Trophoblast cell (in vitro differentiated cells and primary cell): ENCODE measurements around the gene PAIP1.

ENCODE experiments used
- DNase-seq, 2 donors: peaks; one replicate each; pipeline ENCODE4 v3.0.0-alpha.2; 2016
- H2AFZ ChIP-seq: 2 replicates; pipeline ENCODE4 v1.6.1; 2013; ENCODE audit warnings: low read length, moderate library complexity, mild to moderate bottlenecking; ENCODE audit not compliant: insufficient read depth, poor library complexity
- H2AK5ac ChIP-seq: 2 replicates; pipeline ENCODE4 v1.6.1; 2013; ENCODE audit warnings: mild to moderate bottlenecking, low read length
- H2BK120ac ChIP-seq: 2 replicates; pipeline ENCODE4 v1.6.1; 2013; ENCODE audit warnings: low read length, mild to moderate bottlenecking, moderate library complexity; ENCODE audit not compliant: insufficient read depth, poor library complexity
- H2BK12ac ChIP-seq: 2 replicates; pipeline ENCODE4 v1.6.1; 2013; ENCODE audit warnings: mild to moderate bottlenecking, low read length, moderate library complexity
- H2BK5ac ChIP-seq: 2 replicates; pipeline ENCODE4 v1.6.1; 2013; ENCODE audit warnings: low read length, low read depth, moderate library complexity, mild to moderate bottlenecking; ENCODE audit not compliant: poor library complexity
- H3K14ac ChIP-seq: 2 replicates; pipeline ENCODE4 v1.6.1; 2013; ENCODE audit warnings: mild to moderate bottlenecking, low read length
- H3K18ac ChIP-seq: 2 replicates; pipeline ENCODE4 v1.6.1; 2013; ENCODE audit warnings: mild to moderate bottlenecking, low read length
- H3K23ac ChIP-seq: 2 replicates; pipeline ENCODE4 v1.6.1; 2013; ENCODE audit warnings: low read length
- H3K27ac ChIP-seq: 2 replicates; pipeline ENCODE4 v1.5.1; 2013; ENCODE audit warnings: low read depth, mild to moderate bottlenecking, inconsistent platforms, low read length, moderate library complexity
- H3K27me3 ChIP-seq: 2 replicates; pipeline ENCODE4 v1.6.1; 2013; ENCODE audit warnings: inconsistent platforms, mild to moderate bottlenecking, low read length, moderate library complexity; ENCODE audit not compliant: insufficient read depth
- H3K36me3 ChIP-seq, 2 experiments: 1 replicate in 1 of 2; 2 replicates in 1 of 2; pipeline ENCODE4 v1.6.1; 2013; ENCODE audit warnings: low read length in 2 of 2, mild to moderate bottlenecking in 2 of 2, moderate library complexity in 1 of 2; ENCODE audit not compliant: insufficient read depth in 2 of 2, control insufficient read depth in 1 of 2
- H3K4ac ChIP-seq: 2 replicates; pipeline ENCODE4 v1.6.1; 2013; ENCODE audit warnings: low read depth, mild to moderate bottlenecking, low read length, moderate library complexity
- H3K4me1 ChIP-seq, 2 experiments: 1 replicate in 1 of 2; 2 replicates in 1 of 2; pipeline ENCODE4 v1.6.1; 2013; ENCODE audit warnings: low read length in 2 of 2, mild to moderate bottlenecking in 2 of 2, moderate library complexity in 1 of 2; ENCODE audit not compliant: insufficient read depth in 2 of 2, control insufficient read depth in 1 of 2
- H3K4me2 ChIP-seq: 2 replicates; pipeline ENCODE4 v1.6.1; 2013; ENCODE audit warnings: inconsistent platforms, mild to moderate bottlenecking, low read length, moderate library complexity
- H3K4me3 ChIP-seq: 2 replicates; pipeline ENCODE4 v1.5.1; 2013; ENCODE audit warnings: mild to moderate bottlenecking, low read depth, low read length, inconsistent platforms
- H3K79me1 ChIP-seq: one replicate; pipeline ENCODE4 v1.6.1; 2013; ENCODE audit warnings: low read length
- H3K79me2 ChIP-seq: 2 replicates; pipeline ENCODE4 v1.6.1; 2013; ENCODE audit warnings: low read length, mild to moderate bottlenecking; ENCODE audit not compliant: control insufficient read depth, insufficient read depth, poor library complexity
- H3K9ac ChIP-seq: 2 replicates; pipeline ENCODE4 v1.6.1; 2013; ENCODE audit warnings: mild to moderate bottlenecking, low read length
- H3K9me3 ChIP-seq: 2 replicates; pipeline ENCODE4 v1.6.1; 2013; ENCODE audit warnings: low read depth, mild to moderate bottlenecking, control low read depth, inconsistent platforms, low read length; ENCODE audit not compliant: insufficient read depth
- H4K12ac ChIP-seq: 2 replicates; pipeline ENCODE4 v1.6.1; 2013; ENCODE audit warnings: low read depth, mild to moderate bottlenecking, low read length, moderate library complexity
- H4K8ac ChIP-seq: 2 replicates; pipeline ENCODE4 v1.6.1; 2013; ENCODE audit warnings: low read depth, mild to moderate bottlenecking, low read length, moderate library complexity
- H4K91ac ChIP-seq: one replicate; pipeline ENCODE4 v1.6.1; 2013; ENCODE audit warnings: low read depth, mild to moderate bottlenecking, low read length, moderate library complexity
- WGBS: extraction: QIAGEN DNeasy Blood & Tissue Kit; methylation state at CpG from one replicate; pipeline ENCODE4 v1.1.7; 2013; ENCODE audit warnings: missing lambda C conversion rate; ENCODE audit not compliant: insufficient read length, insufficient coverage; ENCODE audit errors: extremely low coverage; 5-methylcytosine and 5-hydroxymethylcytosine counted together

The PAIP1 gene

GRCh38 chr5:43497311-43498104 lies 59.4 kb downstream of the PAIP1 start:
- Histone ChIP-seq H3K23ac (no peak overlapping the region), H2BK12ac (no peak overlapping the region), H3K9ac (no peak overlapping the region), H2BK5ac (no peak overlapping the region), H4K91ac (no peak overlapping the region), H3K27me3 (no peaks in the 10 kb centered on the region), H3K4me1 (no peaks in the 10 kb centered on the region), H4K8ac (no peak overlapping the region), H3K79me1 (no peaks in the 10 kb centered on the region), H3K4me3 (no peak overlapping the region), H2AK5ac (no peak overlapping the region), H3K36me3 (no peaks in the 10 kb centered on the region), H3K79me2 (no peaks in the 10 kb centered on the region), H2BK120ac (no peak overlapping the region), H3K14ac (no peak overlapping the region), H4K12ac (no peak overlapping the region), H2AFZ (no peak overlapping the region), H3K4ac (no peak overlapping the region), H3K4me2 (no peak overlapping the region), H3K9me3 (no peaks in the 10 kb centered on the region), H3K27ac (no peak overlapping the region), H3K18ac (no peak overlapping the region)
- WGBS = no CpG with 5 or more reads among the region's 5 CpGs
- DNase-seq = peak in 1 of 2 donors; percentile 11

- WGBS = no CpG with 5 or more reads among the region's 1 CpG
- no peak for DNase-seq
- H3K36me3 ChIP-seq = peaks cover 0 to under 1% of the 10 kb centered on the region in 2 experiments
- no peak overlapping the region for H3K27ac ChIP-seq
- no peak overlapping the region for H2BK120ac ChIP-seq
- no peaks in the 10 kb centered on the region for H3K79me2 ChIP-seq
- no peak overlapping the region for H3K4me2 ChIP-seq
- H2AK5ac ChIP-seq = no peak overlapping the region
- no peaks in the 10 kb centered on the region for H3K79me1 ChIP-seq
- no peaks in the 10 kb centered on the region for H3K4me1 ChIP-seq
- no peaks in the 10 kb centered on the region for H3K27me3 ChIP-seq
- H4K8ac ChIP-seq = no peak overlapping the region
- H3K4ac ChIP-seq = no peak overlapping the region
- H3K4me3 ChIP-seq = no peak overlapping the region
- no peak overlapping the region for H2AFZ ChIP-seq
- no peaks in the 10 kb centered on the region for H3K9me3 ChIP-seq
- H2BK5ac ChIP-seq = no peak overlapping the region
- no peak overlapping the region for H3K9ac ChIP-seq
- H4K12ac ChIP-seq = no peak overlapping the region
- no peak overlapping the region for H2BK12ac ChIP-seq
- H4K91ac ChIP-seq = no peak overlapping the region
- no peak overlapping the region for H3K23ac ChIP-seq
- no peak overlapping the region for H3K14ac ChIP-seq
- no peak overlapping the region for H3K18ac ChIP-seq
These were observed 65.6 kb downstream of the PAIP1 start for GRCh38 chr5:43491326-43491725.

- Histone ChIP-seq H3K14ac (no peak overlapping the region), H3K27ac (no peak overlapping the region), H2BK120ac (no peak overlapping the region), H2BK12ac (no peak overlapping the region), H3K4me3 (no peak overlapping the region), H2AFZ (no peak overlapping the region), H4K12ac (no peak overlapping the region), H3K27me3 (no peaks in the 10 kb centered on the region), H3K23ac (no peak overlapping the region), H3K79me1 (peaks cover 9% of the 10 kb centered on the region), H3K4me1 (peaks cover 0 to 3% of the 10 kb centered on the region in 2 experiments), H2BK5ac (no peak overlapping the region), H3K9ac (no peak overlapping the region), H3K79me2 (peaks cover 5% of the 10 kb centered on the region), H3K4ac (no peak overlapping the region), H3K4me2 (no peak overlapping the region), H4K8ac (no peak overlapping the region), H3K18ac (no peak overlapping the region), H3K36me3 (peaks cover 0 to 2% of the 10 kb centered on the region in 2 experiments), H4K91ac (no peak overlapping the region), H3K9me3 (no peaks in the 10 kb centered on the region), H2AK5ac (no peak overlapping the region)
- no peak for DNase-seq
- WGBS = no CpG with 5 or more reads among the region's 3 CpGs
These were observed 70.5 kb downstream of the PAIP1 start for GRCh38 chr5:43486353-43486752.

- Histone ChIP-seq H3K18ac (no peak overlapping the region), H3K4me2 (no peak overlapping the region), H4K8ac (no peak overlapping the region), H2BK12ac (no peak overlapping the region), H3K27me3 (no peaks in the 10 kb centered on the region), H4K12ac (no peak overlapping the region), H3K27ac (no peak overlapping the region), H3K23ac (no peak overlapping the region), H2BK5ac (no peak overlapping the region), H3K4ac (no peak overlapping the region), H2AFZ (no peak overlapping the region), H3K9me3 (no peaks in the 10 kb centered on the region), H4K91ac (no peak overlapping the region), H3K4me1 (peaks cover 0 to 3% of the 10 kb centered on the region in 2 experiments), H3K79me2 (peaks cover 5% of the 10 kb centered on the region), H3K36me3 (peaks cover 0 to 2% of the 10 kb centered on the region in 2 experiments), H2BK120ac (no peak overlapping the region), H3K9ac (no peak overlapping the region), H3K79me1 (peaks cover 9% of the 10 kb centered on the region), H3K4me3 (no peak overlapping the region), H3K14ac (no peak overlapping the region), H2AK5ac (no peak overlapping the region)
- WGBS = no CpG with 5 or more reads among the region's 2 CpGs
- DNase-seq = no peak
These were observed 71.5 kb downstream of the PAIP1 start for GRCh38 chr5:43485406-43485805.
